NCI-H82 treated with DMSO at 0.1 percent for 48 hours (cell line): Measurements from ENCODE around the gene POM121L12.
A peak's percentile ranks its signal among the peaks of the same experiment; 100 is the strongest.

Source experiments
- DNase-seq: peaks from one replicate; lab custom pipeline; 2025; ENCODE audit not compliant: unreplicated experiment; lab: John Stamatoyannopoulos, UW

POM121L12 gene

DNA sequence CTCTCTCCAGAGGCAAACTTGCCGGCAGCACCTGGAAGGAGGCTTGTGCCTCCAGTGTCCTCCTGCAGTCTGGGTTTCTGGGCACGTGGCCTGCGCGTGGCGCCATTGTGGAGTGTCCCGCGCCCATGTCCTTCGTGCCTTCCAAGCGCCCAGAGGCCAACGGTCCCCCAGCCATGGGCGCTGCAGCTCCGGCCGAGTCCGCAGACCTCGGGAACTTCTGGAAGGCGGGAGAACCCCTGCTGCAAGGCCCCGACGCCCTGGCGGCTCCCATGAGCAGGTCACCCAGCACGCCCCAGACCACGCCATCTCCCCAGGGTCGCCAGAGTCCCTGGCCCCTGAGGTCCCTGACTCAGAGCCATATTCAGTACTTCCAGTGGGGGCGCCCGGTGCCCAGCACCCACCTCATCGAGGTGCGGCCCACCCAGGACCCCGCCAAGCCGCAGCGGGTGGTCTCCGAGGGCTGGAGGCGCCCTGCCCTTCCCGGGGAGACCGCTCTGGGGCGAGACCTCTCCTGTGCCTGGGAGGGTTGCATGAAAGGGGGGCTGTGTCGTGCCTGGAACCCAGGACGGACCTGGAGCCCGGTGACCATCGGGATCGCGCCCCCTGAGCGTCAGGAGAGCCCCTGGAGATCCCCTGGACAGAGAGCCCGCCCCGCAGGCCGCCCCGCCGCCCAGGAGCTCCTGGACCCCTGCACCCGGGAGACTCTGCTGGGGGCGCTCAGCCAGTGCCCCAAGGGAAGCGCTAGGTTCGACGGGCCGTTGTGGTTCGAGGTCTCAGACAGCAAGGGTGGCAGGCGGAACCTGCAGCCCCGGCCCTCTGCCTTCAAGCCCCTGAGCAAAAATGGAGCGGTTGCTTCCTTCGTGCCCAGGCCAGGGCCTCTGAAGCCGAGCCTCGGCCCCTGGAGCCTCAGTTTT is at the start of gene POM121L12:
TSS of gene POM121L12 (plus strand) at position 135 of the 914 bp plus-strand sequence. CDS start at position 174, 39 bp downstream.
- no peak for DNase-seq

DNA sequence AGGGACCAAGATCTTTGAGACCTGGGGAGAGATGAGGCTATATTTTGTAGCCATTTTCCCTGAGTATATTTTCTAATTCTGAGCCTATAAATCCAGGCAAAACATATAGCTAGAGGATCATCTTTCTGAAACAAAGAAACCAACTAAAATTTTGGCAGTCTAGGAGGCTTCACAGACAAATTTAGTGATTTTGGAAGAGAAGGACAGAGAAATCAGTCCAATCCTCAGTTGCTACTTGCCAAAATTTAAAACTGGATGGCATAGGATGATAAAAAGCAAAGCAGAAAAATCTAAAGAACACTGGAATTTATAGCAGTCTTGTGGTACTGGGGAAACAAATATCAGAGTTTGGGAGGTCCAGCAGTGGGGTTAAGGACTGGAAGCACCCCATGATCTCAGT is 43.4 kb upstream of the POM121L12 start:
- no peak for DNase-seq

DNA sequence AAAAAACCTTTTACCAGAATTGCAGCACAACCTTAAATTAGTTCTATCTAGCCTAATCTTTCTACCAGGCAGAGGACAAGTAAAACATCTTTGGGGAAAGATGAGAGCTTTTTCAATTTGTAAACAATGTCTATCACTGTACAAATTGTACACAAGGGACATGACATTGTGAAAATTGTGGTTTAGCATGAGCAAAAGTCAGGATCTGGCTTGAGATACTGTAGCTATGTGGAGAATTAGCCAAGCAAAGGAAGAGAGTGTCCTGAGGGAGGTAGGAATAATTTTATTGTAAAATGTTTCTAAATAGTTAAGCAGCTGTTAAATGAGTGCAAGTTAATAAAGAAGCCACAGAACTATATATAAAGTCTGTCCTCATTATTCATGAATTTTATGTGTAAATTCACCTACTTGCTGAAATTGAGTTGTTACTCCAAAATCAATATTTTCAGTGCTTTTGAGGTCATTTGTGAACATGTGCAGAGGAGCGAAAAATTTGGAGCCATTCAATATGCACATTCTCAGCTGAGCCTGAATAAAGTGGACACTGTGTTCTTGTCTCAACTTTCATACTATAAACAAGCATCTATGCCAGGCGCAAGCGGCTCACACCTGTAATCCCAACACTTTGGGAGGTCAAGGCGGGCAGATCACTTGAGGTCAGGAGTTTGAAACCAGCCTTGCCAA is 42.8 kb upstream of the POM121L12 start:
- no peak for DNase-seq

- DNase-seq: no peak
Measured at GRCh38 chr7:52995676-52996075, 39.8 kb upstream of the POM121L12 start.

- DNase-seq: no peak
Measured at GRCh38 chr7:53001221-53001620, 34.2 kb upstream of the POM121L12 start.

DNA sequence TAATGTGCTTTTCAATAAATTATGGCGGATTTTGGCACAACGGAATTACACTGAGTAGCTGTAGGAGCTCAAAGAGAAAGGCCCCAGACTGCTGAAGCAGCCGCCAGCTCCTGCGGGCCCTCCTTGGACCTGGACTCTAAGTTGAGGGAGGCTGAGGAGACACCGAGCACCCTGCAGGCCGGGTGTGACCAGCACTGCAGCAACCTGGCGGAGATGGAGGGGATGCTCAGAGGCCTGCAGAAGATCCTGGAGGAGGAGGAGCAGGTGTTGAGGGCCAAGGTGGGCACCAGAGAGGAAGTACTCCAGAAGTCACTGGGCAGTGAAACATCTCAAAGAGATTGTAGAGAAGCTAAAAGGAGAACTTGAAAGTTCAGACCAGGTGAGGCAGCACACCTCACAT is 33.0 kb upstream of the POM121L12 start:
- DNase-seq: no peak

GRCh38 chr7:53003653-53004445 is 31.6 kb upstream of the POM121L12 start:
- no peak for DNase-seq

DNA sequence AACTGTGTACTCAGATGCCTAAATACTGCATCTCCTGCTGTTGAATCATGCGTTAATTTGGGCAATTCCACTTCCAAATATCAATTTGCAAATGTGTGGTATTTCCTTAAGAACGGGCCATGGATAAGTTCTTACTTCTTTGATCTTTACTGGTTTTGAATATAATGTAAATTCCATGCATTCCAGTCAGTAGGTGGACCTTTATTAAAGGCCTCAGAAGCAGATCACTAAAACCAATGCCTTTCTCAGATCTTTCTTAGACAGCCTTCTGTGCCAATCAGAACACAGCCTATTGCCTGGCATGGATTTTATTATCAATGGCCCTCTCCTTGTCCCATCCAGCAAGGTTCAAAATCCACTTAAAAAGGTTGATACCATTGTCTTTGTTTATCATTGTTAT is 21.5 kb upstream of the POM121L12 start:
- DNase-seq: no peak

DNA sequence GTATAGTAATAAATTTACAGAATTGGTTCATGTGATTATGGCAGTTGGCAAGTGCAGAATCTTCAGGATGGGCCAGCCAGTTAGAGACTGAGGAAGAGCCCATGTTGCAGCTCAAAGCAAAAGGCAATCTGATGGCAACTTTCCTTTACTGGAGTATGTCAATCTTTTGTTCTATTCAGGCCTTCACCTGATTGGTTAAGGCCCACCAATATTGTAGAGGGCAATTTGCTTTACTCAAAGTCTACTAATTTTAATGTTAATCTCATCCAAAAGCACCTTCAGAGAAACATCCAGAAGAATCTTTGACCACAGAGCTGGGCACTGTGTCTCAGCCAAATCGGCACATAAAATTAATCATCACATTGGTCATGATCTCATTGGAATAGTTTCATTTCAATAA is 20.0 kb upstream of the POM121L12 start:
- DNase-seq: no peak

GRCh38 chr7:53022893-53023292 is 12.5 kb upstream of the POM121L12 start:
- no peak for DNase-seq

DNA sequence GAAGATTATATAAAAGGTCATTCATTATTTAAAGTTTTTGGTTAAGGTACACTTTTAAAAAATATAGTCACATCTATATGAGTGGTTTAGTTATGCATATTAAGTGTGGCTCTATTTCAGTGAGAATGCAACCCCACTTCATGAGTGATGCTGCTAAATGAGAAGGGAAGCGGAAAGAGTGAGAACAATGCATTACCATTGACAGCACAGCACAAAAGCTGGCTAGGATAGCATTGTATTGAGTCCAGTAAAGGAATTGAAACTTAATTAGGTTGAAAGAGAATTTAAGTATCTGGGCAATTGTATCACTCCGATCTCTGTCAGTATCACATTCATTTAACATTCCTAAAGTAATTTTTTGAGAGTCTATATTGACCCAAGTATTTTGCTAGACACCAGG is 13.2 kb downstream of the POM121L12 start:
- DNase-seq: no peak

GRCh38 chr7:53050433-53050832 is 15.0 kb downstream of the POM121L12 start:
- DNase-seq: peak; percentile 52

DNA sequence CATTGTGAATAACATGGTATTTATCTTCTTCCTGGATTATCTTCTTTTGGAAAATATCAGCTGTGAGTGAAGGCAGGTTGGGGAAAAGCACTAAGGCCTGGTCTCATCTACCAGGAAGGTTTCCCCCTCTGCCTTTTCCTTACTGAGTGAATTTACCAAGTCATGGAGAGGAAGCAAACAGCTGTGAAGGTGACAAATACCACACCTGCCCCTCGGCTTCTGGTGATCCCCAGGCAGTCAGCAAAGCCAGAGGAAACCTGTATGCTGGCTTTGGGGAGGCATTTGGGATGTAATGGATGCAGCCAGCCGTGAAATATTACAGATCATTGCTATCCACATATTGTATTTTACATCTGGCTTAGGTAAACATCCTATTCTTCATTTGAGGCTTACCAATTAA is 24.2 kb downstream of the POM121L12 start:
- DNase-seq: no peak

GRCh38 chr7:53060066-53060465 is 24.6 kb downstream of the POM121L12 start:
- no peak for DNase-seq

DNA sequence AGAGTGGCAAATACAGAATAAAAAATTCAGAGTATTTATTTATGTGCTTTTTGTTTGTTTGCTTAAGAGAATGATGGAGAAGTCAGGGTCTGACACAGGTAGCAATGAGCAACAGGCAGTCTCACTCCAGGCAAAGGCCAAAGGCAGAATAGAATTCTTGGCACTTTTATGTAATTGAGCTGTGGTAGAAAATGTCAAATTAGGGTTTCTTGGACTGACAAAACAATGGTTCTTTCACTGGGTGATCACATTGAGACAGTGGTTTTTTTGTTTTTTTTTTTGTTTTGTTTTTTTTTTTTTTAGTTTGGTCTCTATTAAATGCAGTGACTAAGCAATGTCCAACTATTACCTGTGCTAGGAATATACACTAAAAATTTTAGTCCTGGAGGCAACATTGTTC is 27.4 kb downstream of the POM121L12 start:
- DNase-seq: no peak

GRCh38 chr7:53068673-53069072 is 33.2 kb downstream of the POM121L12 start:
- no peak for DNase-seq

GRCh38 chr7:53070883-53071282 is 35.5 kb downstream of the POM121L12 start:
- no peak for DNase-seq
